ENCODE measurements around the gene FGFR1OP2.

DNA sequence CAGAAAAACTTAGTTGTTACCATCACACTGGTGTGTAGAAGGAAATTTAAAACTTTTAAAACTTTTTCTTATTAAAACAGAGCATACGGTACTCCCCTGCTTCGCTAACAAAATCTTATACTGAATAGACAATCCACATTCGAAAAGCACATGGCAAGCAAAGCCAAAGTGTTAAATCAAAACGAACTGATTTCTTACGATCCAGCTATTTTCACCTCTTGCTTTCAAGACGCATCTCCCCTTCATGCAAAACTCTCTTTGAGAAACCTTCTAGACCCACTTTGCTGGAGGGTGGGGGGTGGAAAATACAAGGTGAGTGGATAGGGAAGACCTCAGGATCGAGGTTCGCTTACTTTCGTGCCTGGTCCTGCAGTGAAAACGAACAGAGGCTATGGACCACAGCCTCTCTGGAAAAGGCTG lies 817 bp upstream of the FGFR1OP2 start:
- TF ChIP-seq CTCF (IDR thresholded peaks at IDR 0.05 in 4 of 5, conservative IDR thresholded peaks at IDR 0.05 in 1 of 5) = no peak
- TF ChIP-seq POLR2A (IDR thresholded peaks at IDR 0.05) = no peak

Data from gastrocnemius medialis (tissue), 4 donors.